Heart left ventricle (tissue), 13 donors: ENCODE data around the gene CTU2.

ENCODE experiments used
- POLR2A ChIP-seq, 2 donors: fragments of 450-650 bp; IDR thresholded peaks; one replicate each; pipeline ENCODE4 v1.6.1; 2017; ENCODE audit warnings: antibody characterized with exemption in 2 of 2, mild to moderate bottlenecking in 2 of 2, moderate library complexity in 2 of 2
- TF ChIP-seq, protein P1 (sequence below), 12 donors: fragments of 200-600 bp; sonication (generic) in 4 of 12; IDR thresholded peaks; one replicate each; pipeline versions ENCODE4 v1.5.0 to v1.8.0; 2018 to 2022; ENCODE audit warnings: antibody characterized with exemption in 12 of 12, mild to moderate bottlenecking in 5 of 12
- donor health status: ischemic (EF 13 %, LVEDD 7.1; RV severe dilation, severe dysfunction).
- donor health status: DM: no; HTN: yes; CAD: no.
- donor health status: DM: no; HTN: no; CAD: no.
- donor health status: ischemic (EF 25% LVEDD 6.9; RV normal size, moderate dysfunction).
- donor health status: ischemic (EF 25% LVEDD 5.7; RV mildly dilated, moderate dysfunction).
- donor health status: ischemic (EF 35%, LVEDD 5.7; RV mildly dilated, moderate dysfunction).
- donor health status: nonischemic (EF 11% LVEDD 7.7; RV severe dilation, severe dysfunction).
- donor health status: DM: yes; HTN: yes; CAD: no.
- donor health status: PGD.
- donor health status: ischemic (EF 29% LVEDD 5.4; RV normal size, mild dysfunction).
- donor health status: nonischemic (EF 23%, LVEDD 6.1; RV moderate dilation, normal function).

DNA sequence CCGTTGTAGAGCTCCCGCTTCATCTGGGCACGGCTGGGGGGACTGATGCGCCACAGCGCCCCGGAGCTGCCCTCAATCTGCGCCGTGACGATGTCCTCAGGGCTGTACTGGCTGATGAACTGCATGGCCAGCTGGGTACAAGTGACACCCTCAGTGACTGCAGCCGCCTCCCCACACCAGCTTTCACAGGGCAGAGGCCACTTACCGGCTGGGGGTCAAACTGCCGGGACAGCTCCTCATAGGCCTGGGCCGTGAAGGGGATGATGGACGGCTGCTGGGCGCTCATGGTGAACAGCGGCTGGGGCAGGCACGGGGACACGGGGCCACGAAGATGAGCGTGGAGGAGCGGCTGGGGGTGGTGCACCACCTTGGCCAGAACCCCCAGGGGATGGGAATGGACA is 10.3 kb downstream of the CTU2 start:
- TF ChIP-seq, protein P1, sequence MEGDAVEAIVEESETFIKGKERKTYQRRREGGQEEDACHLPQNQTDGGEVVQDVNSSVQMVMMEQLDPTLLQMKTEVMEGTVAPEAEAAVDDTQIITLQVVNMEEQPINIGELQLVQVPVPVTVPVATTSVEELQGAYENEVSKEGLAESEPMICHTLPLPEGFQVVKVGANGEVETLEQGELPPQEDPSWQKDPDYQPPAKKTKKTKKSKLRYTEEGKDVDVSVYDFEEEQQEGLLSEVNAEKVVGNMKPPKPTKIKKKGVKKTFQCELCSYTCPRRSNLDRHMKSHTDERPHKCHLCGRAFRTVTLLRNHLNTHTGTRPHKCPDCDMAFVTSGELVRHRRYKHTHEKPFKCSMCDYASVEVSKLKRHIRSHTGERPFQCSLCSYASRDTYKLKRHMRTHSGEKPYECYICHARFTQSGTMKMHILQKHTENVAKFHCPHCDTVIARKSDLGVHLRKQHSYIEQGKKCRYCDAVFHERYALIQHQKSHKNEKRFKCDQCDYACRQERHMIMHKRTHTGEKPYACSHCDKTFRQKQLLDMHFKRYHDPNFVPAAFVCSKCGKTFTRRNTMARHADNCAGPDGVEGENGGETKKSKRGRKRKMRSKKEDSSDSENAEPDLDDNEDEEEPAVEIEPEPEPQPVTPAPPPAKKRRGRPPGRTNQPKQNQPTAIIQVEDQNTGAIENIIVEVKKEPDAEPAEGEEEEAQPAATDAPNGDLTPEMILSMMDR (IDR thresholded peaks at IDR 0.05), result no peak
- TF ChIP-seq POLR2A (IDR thresholded peaks at IDR 0.05), result no peak
